Left cardiac atrium (tissue), 4 donors: Measurements from ENCODE around the gene SLC25A44. TPM values are rescaled to one million over a fixed set of nuclear protein-coding genes. Genes with fewer than 3 reads are reported as not detected.

Source experiments
- ATAC-seq, 2 donors: fragments of 200-7000 bp; cut with Tn5 transposase; one replicate each; pipeline ENCODE4 v1.9.1; 2020; ENCODE audit warnings: mild to moderate bottlenecking in 2 of 2, moderate library complexity in 2 of 2
- DNase-seq: peaks from one replicate; pipeline ENCODE4 v3.0.0-alpha.2; 2020
- intact Hi-C, 2 donors: fragments of 100-400 bp; cut with DNase I; formaldehyde crosslinking; loops; one replicate each; pipeline versions ENCODE4 v1.14.1 to v1.15.1; 2022 to 2023
- long read RNA-seq: library from polyadenylated mRNA; unstranded; transcript quantifications from one replicate; pipeline ENCODE4 v2.0.0, GENCODE V29; 2021
- total RNA-seq, 2 donors: library from RNA; stranded (reverse); fragmentation: NEBNext Ultra II Directional; extraction: Animal tissue kit (Norgen Biotek cat#: 25700); gene quantifications; one replicate each; pipeline ENCODE4 v1.2.1, GENCODE V29; 2021
- donor health status: DM: no; HTN: yes; CAD: no.
- donor health status: DM: no; HTN: yes; CAD: no; lungs with severe emphysema.
- donor health status: DM: yes; HTN: yes; CAD: no.
- donor health status: Dilated cardiomyopathy.

Gene SLC25A44
- total RNA-seq: 10 to 100 TPM; 16.0 to 23.1 TPM
- long read RNA-seq, partial matches to known transcripts: 0 of 6 reads
- long read RNA-seq, other reads (novel, unspliced or antisense): 2 of 6 reads

GRCh38 chr1:156193488-156194299 is at the start of gene SLC25A44:
Gene SLC25A44 (plus strand): TSS chr1:156194104. CDS start chr1:156199848, 5,744 bp downstream.
- DNase-seq: peak; percentile 95
- peak; percentile 100 for ATAC-seq
- intact Hi-C loops: no loop called here

- intact Hi-C loops: loop anchor here in 1 of 2 donors (5.0 kb wide), 1 partner anchor 83 kb away; no protein-coding TSS in a partner anchor
- ATAC-seq: no peak
Observed at GRCh38 chr1:156144742-156145141, 49.2 kb upstream of the SLC25A44 start.

GRCh38 chr1:156145650-156146019 is 48.3 kb upstream of the SLC25A44 start:
- no peak for ATAC-seq
- no peak for DNase-seq
- intact Hi-C loops: loop anchor here (1.0 to 5.0 kb wide), 2 partner anchors 80 to 82 kb away; no protein-coding TSS in a partner anchor

More at GRCh38 chr1:156144742-156145141, 49.2 kb upstream of the SLC25A44 start:
- no peak for DNase-seq

GRCh38 chr1:156146020-156146768 is 47.7 kb upstream of the SLC25A44 start:
- ATAC-seq (peak; percentile 21 to 60), DNase-seq (peak; percentile 75)
- intact Hi-C loops: loop anchor here (1.0 to 5.0 kb wide), 2 partner anchors 79 to 81 kb away; no protein-coding TSS in a partner anchor

- intact Hi-C loops: loop anchor here (1.0 to 5.0 kb wide), 2 partner anchors 78 to 80 kb away; no protein-coding TSS in a partner anchor
- peak; percentile 67 for DNase-seq
Observed at GRCh38 chr1:156146769-156147405, 47.0 kb upstream of the SLC25A44 start.

GRCh38 chr1:156148216-156148615 is 45.7 kb upstream of the SLC25A44 start:
- ATAC-seq (no peak), DNase-seq (no peak)
- intact Hi-C loops: loop anchor here in 1 of 2 donors (5.0 kb wide), 1 partner anchor 79 kb away; no protein-coding TSS in a partner anchor

More at GRCh38 chr1:156146769-156147405, 47.0 kb upstream of the SLC25A44 start:
- ATAC-seq: peak; percentile 40 to 60

- intact Hi-C loops: loop anchor here in 1 of 2 donors (5.0 kb wide), 1 partner anchor 78 kb away; no protein-coding TSS in a partner anchor
- no peak for DNase-seq
- no peak for ATAC-seq
Observed at GRCh38 chr1:156149374-156150332, 44.3 kb upstream of the SLC25A44 start.

- DNase-seq (no peak), ATAC-seq (no peak)
- intact Hi-C loops: no loop called here
Observed at GRCh38 chr1:156150333-156151011, 43.4 kb upstream of the SLC25A44 start.

GRCh38 chr1:156151093-156151688 is 42.7 kb upstream of the SLC25A44 start:
- no peak for DNase-seq
- intact Hi-C loops: no loop called here
- ATAC-seq: no peak

GRCh38 chr1:156152628-156153027 is 41.3 kb upstream of the SLC25A44 start:
- ATAC-seq: no peak
- no peak for DNase-seq
- intact Hi-C loops: no loop called here

GRCh38 chr1:156153362-156153761 is 40.5 kb upstream of the SLC25A44 start, which contains the start of gene SEMA4A:
Gene SEMA4A (plus strand): TSS chr1:156153585. CDS start chr1:156154579, 994 bp downstream.
- DNase-seq (no peak), ATAC-seq (no peak)
- intact Hi-C loops: no loop called here

- ATAC-seq: peak; percentile 7 to 38
- intact Hi-C loops: no loop called here
- DNase-seq: no peak
Observed at GRCh38 chr1:156154317-156154749, 39.6 kb upstream of the SLC25A44 start.

GRCh38 chr1:156155756-156156510 is 38.0 kb upstream of the SLC25A44 start:
- no peak for ATAC-seq
- intact Hi-C loops: no loop called here
- no peak for DNase-seq

GRCh38 chr1:156157506-156157905 is 36.4 kb upstream of the SLC25A44 start:
- DNase-seq (no peak), ATAC-seq (no peak)
- intact Hi-C loops: no loop called here

- DNase-seq (no peak), ATAC-seq (no peak)
- intact Hi-C loops: no loop called here
Observed at GRCh38 chr1:156157966-156158365, 35.9 kb upstream of the SLC25A44 start.
